GM21825 (cell line): Measurements from ENCODE around the gene ZBTB11.
"Not testable (repeated sequence)": the region's sequence is repeated elsewhere in the genome, so short reads cannot be mapped to it uniquely, and the experiment has no call there.

Source experiments
- ATAC-seq: cut with Tn5 transposase; IDR thresholded peaks from one replicate; pipeline ENCODE4 v1.9.1; 2021; ENCODE audit warnings: mild to moderate bottlenecking, moderate library complexity; ENCODE audit not compliant: unreplicated experiment

Gene ZBTB11

DNA sequence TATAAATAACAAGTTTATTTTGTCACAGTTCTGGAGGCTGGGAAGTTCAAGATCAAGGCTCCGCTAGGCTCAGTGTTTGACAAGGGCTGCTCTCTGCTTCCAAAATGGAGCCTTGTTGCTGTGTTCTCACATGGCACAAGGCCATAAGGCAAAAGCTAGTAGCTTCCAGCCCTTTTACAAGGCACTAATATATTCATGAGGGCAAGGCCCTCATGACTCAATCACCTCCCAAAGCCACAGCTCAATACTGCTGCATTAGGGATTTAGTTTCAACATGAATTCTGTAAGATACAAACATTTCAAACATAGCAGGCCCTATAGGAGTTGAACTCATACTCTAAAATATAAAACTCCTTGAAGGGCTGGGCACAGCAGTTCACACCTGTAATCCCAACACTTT lies 30.2 kb downstream of the ZBTB11 start:
- ATAC-seq = no peak

DNA sequence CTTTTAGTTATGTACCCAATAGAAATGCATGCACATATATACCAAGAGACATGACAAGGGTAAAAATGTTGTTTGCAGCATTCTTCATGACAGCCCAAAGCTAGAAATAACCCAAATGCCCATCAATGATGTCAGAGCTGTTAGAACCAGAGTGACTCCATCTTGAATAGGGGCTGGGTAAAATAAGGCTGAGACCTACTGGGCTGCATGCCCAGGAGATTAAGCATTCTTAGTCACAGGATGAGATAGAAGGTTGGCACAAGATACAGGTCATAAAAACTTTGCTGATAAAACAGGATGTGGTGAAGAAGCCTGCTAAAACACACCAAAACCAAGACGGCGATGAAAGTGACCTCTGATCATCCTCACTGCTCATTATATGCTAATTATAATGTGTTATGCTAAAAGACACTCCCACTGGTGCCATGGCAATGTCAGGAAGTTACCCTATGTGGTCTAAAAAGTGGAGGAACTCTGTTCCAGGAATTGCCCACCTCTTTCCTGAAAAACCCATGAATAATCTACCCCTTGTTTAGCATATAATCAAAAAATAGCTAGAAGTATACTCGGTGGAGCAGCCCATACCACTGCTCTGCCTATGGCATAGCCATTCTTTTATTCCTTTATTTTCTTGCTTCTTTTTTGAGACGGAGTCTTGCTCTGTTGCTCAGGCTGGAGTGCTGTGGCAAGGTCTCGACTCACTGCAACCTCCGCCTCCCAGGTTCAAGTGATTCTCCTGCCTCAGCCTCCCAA lies 32.9 kb downstream of the ZBTB11 start:
- ATAC-seq = no peak

DNA sequence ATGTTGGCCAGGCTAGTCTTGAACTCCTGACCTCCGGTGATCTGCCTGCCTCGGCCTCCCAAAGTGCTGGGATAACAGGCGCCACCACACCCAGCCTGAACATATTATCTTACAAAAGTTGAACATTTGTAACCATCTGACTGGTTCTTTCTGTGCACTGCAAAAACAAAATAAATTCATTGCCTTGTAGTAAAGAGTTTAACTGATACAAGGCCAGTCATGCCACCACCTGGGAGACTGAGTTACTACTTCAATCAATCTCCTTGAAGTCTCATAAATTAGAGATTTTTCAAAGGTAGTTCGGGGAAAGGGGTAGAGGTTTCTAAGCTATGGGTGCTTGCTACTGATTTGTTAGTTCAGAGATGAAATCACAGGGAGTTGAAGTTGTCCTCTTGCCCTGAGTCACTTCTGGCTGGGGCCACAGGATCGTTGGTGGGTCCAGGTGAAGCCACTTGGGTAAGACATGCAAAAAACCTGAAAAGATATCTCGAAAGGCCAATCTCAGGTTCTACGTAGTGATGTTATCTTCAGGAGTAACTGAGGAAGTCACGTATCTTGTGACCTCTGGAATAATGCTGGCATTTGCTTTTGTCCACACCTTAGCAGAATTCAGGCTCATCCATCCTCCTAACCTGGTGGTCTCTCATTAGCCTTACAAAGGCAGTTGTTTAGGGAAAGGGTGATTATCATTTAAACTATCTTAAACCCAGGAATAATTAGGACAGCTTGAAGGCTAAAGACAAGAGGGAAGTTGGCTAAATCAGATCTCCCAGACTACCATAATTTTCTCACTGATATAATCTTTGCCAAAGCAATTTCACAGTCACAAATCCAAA lies 33.7 kb downstream of the ZBTB11 start:
- no peak for ATAC-seq

DNA sequence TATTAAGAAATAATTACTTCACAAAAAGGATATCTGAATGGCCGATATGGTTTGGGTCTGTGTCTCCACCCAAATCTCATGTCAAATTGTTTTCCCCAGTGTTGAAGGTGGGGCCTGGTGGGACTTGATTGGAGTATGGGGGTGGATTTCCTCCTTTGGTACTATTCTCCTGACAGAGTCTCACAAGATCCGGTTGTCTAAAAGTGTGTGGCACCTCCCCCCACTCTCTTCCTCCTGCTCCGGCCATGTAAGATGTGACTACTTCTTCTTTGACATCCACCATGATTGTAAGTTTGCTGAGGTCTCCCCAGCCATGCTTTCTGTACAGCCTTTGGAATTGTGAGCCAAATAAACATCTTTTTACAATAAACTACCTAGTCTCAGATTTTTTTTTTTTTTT lies 34.5 kb downstream of the ZBTB11 start:
- ATAC-seq = no peak

DNA sequence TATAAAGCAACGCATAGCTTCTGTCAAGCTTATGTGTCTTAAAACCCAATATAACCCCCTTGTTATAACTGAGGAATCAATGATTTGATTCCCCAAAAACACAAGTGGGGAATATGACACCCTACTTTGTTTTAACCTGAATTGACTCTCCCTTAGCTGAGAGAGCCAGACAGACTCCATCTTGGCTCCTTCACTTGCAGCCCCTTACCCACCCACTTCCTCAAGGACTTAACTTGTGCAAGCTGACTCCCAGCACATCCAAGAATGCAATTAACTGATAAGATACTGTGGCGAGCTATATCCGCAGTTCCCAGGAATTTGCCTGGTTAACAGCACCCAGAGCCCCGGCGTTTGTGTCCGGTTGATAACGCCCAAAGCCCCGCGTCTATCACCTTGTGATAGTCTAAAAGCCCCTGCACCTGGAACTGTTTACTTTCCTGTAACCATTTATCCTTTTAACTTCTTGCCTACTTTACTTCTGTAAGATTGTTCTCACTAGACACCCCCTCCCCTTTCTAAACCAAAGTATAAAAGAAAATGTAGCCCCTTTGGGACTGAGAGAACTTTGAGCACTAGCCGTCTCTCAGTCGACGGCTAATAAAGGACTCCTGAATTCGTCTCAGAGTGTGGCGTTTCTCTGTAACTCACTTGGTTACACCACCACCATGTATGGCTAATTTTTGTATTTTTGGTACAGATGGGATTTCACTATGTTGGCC lies 35.4 kb downstream of the ZBTB11 start:
- not testable (repeated sequence) for ATAC-seq

DNA sequence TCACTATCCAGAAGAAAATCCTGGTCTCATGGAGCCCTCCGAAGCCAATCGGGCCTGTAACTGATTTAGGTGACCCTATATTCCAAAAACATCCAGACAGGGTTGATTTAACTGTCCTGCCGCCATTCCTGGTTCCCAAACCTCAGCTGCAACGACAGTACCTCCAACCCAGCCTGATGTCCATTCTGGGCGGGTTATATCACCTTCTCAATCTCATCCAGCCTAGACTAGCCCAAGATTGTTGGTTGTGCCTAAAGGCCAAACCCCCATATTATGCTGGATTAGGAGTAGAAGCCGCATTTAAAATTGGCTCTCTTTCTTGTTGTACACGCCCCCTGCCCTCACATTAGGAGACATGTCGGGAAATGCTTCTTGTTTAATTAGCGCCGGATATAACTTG lies 36.7 kb downstream of the ZBTB11 start:
- ATAC-seq = no peak

DNA sequence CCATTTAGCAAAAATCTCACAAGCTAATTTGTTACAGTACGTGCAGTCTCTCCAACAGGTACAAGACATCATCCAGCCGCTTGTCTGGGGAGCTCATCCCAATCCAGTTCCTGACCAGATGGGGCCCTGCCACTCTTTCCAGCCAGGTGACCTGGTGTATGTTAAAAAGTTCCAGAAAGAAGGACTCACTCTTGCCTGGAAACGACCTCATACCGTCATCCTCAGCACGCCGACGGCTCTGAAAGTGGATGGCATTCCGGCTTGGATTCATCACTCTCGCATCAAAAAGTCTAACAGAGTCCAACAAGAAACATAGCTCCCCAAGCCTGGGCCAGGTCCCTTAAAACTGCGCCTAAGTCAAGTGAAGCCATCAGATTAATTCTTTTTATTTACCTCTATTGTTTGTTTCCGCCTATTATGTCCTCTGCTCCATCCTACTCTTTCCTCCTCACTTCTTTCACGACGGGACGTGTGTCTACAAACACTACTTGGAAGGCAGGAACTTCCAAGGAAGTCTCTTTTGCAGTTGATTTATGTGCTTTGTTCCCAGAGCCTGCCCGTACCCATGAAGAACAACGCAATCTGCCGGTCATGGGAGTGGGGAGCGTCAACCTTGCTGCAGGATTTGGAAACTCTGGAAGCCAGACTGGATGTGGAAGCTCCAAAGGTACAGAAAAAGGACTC lies 37.5 kb downstream of the ZBTB11 start:
- ATAC-seq = no peak

DNA sequence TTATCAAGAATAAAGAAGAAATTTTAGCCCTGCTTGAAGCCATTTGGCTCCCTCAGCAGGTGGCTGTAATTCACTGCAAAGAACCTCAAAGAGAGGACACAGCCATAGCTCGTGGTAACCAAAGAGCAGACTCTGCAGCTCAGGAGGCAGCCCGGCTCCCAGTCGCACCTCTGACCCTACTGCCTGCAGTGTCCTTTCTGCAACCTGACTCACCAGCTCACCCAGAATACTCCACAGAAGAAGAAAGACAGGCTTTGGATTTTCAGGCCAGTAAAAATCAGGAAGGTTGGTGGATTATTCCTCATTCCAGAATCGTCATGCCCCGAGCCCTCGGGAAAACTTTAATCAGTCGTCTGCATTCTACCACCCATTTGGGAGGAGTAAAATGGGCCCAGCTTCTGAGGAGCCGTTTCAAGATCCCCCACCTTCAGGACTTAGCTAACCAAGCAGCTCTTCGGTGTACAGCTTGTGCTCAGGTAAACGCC lies 38.6 kb downstream of the ZBTB11 start:
- ATAC-seq = no peak

DNA sequence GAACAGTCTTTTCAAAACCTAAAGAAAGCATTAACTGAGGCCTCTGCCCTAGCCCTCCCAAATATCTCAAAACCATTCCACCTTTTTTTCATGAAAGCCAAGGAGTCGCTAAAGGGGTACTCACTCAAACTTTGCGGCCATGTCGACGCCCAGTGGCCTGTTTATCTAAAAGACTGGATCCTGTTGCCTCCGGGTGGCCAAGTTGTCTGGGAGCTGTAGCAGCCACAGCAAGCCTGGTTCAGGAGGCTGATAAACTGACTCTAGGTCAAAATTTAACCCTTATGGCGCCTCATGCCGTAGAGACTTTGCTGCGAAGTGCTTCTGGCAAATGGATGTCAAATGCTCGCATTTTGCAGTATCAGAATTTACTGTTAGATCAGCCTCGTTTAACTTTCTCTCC lies 39.5 kb downstream of the ZBTB11 start:
- ATAC-seq = no peak

DNA sequence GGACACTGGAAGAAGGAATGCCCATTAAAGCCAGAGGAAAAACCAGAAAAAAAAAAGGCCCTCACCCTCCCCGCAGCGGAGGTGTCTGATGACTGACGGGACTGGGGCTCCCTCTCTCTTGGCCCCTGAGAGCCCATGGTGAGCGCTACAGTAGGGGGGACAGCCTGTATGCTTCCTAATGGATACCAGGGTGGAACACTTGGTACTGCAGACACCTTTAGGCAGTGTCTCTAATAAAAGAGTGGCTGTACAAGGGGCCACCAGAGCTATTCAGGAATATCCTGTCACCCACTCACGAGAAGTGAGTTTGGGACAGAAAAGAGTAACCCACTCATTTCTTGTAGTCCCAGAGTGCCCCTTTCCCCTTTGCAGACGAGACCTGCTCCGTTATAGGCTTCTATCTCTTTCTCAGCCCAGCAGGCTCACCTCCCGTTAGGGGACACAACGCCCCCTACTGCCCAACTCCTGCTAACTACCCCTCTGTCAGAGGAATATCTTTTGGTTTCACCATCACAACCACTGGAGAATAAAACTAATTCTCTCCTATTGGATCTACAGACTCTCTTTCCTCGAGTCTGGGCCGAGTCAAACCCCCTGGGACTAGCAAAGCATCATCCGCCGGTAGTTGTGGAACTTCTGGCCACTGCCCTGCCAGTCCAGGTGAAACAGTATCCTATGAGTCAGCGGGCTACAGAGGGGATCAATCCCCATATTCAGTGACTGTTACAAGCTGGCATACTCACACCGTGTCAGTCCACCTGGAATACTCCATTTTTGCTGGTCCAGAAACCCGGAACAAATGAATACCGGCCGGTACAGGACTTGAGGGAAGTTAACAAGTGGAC lies 40.8 kb downstream of the ZBTB11 start:
- peak; percentile 88 for ATAC-seq

DNA sequence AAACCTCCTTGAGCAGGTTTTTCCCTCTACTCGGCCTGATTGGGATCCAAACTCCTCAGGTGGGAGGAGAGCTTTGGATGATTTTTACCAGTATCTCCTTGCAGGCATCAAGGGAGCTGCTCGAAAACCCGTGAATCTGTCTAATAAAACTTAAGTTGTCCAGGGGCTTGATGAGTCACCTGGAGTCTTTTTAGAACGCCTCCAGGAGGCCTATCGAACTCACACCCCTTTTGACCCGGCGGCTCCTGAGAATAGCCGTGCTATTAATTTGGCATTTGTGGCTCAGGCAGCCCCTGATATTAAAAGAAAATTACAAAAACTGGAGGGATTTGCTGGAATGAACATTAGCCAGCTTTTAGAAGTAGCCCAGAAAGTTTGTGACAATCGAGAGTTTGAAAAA lies 41.6 kb downstream of the ZBTB11 start:
- ATAC-seq = no peak

DNA sequence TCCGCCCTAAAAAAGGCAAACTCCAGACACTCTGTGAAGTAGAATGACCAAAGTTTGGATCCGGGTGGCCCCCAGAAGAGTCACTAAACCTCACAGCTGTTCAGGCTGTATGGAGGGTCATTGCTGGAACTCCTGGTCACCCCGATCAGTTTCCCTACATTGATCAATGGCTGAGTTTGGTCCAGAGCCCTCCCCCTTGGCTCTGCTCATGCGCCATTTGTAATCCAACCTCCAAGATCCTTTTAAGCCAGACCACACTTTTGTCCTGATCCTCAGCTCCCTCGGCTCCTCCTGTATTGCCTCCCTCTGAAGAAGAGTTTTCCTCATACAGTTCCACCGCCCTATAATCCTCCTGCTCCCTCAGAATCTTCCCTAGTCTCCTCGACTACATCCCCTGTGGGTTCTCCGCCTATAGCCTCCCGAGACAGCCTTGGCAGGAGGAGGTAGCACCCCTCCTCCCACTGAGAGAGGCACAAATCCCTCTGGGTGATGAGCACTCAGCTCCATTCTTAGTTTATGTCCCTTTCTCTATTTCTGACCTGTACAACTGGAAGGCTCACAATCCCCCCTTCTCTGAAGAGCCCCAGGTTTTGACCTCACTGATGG lies 42.2 kb downstream of the ZBTB11 start:
- ATAC-seq = no peak

DNA sequence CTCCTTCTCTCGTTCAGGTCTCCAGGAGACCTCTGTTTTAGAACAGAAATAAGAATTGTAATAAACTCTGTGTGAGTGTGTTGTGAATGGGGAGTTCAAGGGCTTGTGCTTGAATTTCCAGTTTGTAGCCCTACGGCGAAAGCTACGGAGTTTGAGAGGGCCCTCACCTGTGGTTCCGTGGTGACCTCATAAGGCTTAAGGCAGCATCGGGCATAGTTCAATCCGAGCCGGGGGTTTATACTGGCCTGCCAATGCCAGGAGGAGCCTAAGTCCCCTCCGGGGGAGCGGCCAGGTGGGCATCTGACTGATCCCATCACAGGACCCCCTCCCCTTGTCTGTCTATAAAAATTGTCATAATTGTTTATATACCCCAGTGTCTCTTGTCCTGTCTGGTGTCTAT lies 43.7 kb downstream of the ZBTB11 start:
- ATAC-seq = no peak

DNA sequence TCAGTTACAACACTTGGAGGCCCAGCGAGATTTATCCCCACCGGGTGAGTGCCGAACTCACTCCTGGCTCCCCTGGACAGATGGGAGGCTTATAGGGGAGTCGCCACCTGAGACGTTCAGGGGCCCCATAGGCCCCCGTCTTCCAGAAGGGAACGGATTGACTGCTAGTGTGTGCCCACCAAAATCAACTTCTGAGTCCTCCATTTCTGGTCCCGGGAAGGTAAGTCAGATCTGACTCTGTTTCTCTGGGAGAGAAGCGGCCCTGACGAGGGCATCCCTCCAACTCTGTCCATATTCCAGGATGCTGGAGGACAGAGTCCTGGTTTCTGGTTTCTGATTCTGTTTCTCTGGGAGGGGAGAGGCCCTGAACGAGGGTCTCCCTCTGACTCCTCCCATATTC lies 44.3 kb downstream of the ZBTB11 start:
- ATAC-seq = no peak

DNA sequence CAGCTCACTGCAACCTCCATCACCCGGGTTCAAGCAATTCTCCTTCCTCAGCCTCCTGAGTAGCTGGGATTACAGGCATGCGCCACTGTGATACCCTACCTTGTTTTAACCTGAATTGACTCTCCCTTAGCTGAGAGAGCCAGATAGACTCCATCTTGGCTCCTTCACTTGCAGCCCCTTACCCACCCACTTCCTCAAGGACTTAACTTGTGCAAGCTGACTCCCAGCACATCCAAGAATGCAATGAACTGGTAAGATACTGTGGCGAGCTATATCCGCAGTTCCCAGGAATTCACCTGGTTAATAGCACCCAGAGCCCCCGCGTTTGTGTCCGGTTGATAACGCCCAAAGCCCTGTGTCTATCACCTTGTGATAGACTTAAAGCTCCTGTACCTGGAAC lies 45.0 kb downstream of the ZBTB11 start:
- ATAC-seq = not testable (repeated sequence)

DNA sequence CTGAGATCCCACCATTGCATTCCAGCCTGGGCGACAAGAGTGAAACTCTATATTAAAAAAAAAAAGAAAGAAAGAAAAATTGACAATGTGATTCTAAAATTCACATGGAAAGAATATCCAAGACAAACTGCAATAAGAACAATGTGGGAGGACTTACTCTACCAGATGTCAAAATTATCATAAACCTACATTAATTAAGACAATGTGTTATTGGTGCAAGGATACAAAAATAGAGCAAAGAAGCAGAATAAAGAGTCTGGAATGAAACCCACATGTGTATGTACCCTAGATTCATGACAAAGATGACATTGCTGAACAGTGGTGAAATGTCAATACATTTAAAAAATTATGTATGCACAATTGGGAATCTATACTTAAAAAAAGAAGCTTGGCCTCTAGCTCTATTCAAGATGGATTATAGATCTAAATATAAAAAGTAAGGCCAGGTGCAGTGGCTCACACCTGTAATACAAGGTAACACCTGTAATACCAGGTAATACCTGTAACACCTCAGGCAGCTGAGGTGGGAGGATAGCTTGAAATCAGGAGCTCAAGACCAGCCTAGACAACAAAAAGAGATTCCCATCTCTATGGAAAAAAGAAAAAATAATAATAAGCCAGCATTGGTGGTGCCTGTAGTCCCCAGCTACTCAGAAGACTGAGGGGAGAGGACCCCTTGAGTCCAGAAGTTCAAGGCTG lies 45.7 kb downstream of the ZBTB11 start:
- no peak for ATAC-seq

DNA sequence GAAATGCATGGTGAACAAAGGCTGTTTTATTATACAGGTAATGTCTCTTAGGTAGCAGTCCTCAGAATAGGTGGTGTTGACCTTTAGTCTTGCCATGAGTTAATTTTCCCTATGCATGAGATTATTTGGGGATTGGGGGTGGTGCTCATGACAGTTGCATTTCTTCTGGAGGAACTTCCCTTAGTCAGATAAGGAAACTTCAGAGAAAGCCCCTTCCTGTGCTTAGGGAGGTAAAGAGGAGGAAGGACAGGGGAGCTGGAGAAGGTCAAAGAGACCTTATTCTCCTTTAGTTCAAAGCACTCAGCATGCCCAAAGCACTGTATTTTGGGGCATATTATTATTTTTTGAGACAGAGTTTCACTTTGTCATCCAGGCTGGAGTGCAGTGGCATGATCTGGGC lies 47.7 kb downstream of the ZBTB11 start:
- ATAC-seq = no peak

DNA sequence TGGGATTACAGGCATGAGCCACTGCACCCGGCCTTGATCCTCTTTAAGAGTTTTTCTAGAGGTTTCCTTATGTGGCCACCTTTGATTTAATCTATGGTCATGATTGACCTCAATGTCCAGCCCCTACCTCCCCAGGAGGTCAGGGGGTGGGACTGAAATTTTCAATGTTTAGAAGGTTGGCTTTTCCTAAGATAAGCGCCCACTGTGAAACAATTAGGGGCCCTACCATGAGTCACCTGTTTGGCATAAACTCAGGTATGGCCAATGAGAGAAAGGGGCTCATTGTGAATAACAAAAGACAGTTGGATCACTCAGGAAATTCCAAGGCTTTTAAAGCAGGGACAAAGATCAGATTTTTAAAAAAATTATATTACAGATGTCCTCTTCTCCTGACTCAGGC lies 51.1 kb downstream of the ZBTB11 start:
- ATAC-seq = no peak

DNA sequence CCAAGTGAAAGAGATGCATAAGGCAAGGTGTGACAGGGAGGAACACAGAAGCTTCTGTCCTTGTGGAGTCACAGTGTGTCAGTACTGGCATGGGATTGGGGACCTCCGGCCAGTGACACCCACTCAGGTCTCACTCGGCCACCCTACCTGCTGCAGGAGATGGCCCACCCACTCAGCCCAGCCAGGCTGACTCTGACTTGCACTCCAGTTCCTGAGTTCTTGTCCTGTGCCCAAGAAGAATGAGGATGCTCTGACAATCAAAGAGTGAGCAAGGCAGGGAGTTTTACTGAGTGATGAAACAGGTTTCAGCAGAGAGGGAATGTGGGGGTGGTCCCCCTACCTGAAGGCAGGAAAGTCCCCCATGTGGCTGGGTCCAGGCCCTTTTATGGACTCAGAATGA lies 52.1 kb downstream of the ZBTB11 start:
- no peak for ATAC-seq
